ENCODE data around the gene KIZ. TPM values are rescaled to one million over a fixed set of nuclear protein-coding genes. Genes with fewer than 3 reads are reported as not detected.

The KIZ gene
- total RNA-seq, 1 donor from 2014 or later, result 11.4 TPM

DNA sequence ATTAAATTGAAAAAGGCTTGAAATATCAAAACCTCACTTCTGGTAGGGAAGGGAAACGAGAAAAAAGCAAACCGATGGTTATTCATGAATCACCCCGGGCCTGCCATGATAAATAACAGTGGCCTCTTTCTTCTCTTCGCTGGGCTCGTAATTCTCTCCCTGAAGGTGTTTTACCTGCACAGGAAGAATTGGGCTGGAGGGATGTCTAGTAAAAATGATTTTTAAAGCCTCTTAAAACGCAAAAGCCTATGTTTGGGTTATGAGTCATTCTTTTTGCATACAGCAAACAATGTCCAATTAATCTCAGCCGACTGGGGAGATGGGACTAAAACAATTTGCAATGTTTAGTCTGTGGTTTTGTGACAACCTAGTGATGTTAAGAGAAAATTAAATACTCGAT, 36.5 kb upstream of the KIZ start:
- H3K27me3 ChIP-seq (ENCODE audit: control insufficient read depth, insufficient read depth, low read length), result peaks cover 21% of the 10 kb centered on the region
- H3K36me3 ChIP-seq (ENCODE audit: control insufficient read depth, insufficient read depth, low read length), result no peaks in the 10 kb centered on the region
- no peak overlapping the region for H3K4me3 ChIP-seq (ENCODE audit: low read depth, low read length)
- no peak for TF ChIP-seq CTCF (IDR thresholded peaks at IDR 0.05; ENCODE audit: insufficient read depth, low read length, poor library complexity, severe bottlenecking)
- DNase-seq (ENCODE audit: low read depth), result no peak

GRCh38 chr20:21090111-21090618, 35.7 kb upstream of the KIZ start:
- DNase-seq (ENCODE audit: low read depth), result no peak
- H3K27me3 ChIP-seq (ENCODE audit: control insufficient read depth, insufficient read depth, low read length), result peaks cover 21% of the 10 kb centered on the region
- no peak for TF ChIP-seq CTCF (IDR thresholded peaks at IDR 0.05; ENCODE audit: insufficient read depth, low read length, poor library complexity, severe bottlenecking)
- no peak overlapping the region for H3K4me3 ChIP-seq (ENCODE audit: low read depth, low read length)
- no peaks in the 10 kb centered on the region for H3K36me3 ChIP-seq (ENCODE audit: control insufficient read depth, insufficient read depth, low read length)

- Histone ChIP-seq H3K4me3 (ENCODE audit: low read depth, low read length) (no peak overlapping the region), H3K27me3 (ENCODE audit: control insufficient read depth, insufficient read depth, low read length) (peaks cover 21% of the 10 kb centered on the region), H3K36me3 (ENCODE audit: control insufficient read depth, insufficient read depth, low read length) (no peaks in the 10 kb centered on the region)
- no peak for TF ChIP-seq CTCF (IDR thresholded peaks at IDR 0.05; ENCODE audit: insufficient read depth, low read length, poor library complexity, severe bottlenecking)
- no peak for DNase-seq (ENCODE audit: low read depth)
Measured at GRCh38 chr20:21090721-21091120, 35.2 kb upstream of the KIZ start.

DNA sequence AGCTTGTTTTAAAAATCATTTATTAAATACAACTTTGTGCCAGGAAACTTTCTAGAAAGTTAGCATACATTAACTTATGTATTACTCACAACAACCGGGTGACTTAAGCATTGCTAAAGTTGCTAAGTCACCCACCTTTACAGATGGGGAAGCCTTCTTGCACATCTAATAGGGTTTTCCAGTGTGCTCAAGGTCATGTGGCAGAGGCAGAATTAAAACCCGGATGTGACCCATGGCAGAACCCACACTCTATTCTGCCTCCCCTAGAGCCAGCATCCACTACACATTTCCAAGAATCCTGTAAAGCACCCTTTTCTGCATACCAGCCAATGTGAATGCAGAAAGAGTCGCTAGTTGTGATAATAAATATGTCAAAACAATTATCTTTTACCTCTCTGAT, 33.1 kb upstream of the KIZ start:
- no peak overlapping the region for H3K4me3 ChIP-seq (ENCODE audit: low read depth, low read length)
- no peak for TF ChIP-seq CTCF (IDR thresholded peaks at IDR 0.05; ENCODE audit: insufficient read depth, low read length, poor library complexity, severe bottlenecking)
- H3K27me3 ChIP-seq (ENCODE audit: control insufficient read depth, insufficient read depth, low read length), result peaks cover 29% of the 10 kb centered on the region
- H3K36me3 ChIP-seq (ENCODE audit: control insufficient read depth, insufficient read depth, low read length), result no peaks in the 10 kb centered on the region
- DNase-seq (ENCODE audit: low read depth), result no peak

DNA sequence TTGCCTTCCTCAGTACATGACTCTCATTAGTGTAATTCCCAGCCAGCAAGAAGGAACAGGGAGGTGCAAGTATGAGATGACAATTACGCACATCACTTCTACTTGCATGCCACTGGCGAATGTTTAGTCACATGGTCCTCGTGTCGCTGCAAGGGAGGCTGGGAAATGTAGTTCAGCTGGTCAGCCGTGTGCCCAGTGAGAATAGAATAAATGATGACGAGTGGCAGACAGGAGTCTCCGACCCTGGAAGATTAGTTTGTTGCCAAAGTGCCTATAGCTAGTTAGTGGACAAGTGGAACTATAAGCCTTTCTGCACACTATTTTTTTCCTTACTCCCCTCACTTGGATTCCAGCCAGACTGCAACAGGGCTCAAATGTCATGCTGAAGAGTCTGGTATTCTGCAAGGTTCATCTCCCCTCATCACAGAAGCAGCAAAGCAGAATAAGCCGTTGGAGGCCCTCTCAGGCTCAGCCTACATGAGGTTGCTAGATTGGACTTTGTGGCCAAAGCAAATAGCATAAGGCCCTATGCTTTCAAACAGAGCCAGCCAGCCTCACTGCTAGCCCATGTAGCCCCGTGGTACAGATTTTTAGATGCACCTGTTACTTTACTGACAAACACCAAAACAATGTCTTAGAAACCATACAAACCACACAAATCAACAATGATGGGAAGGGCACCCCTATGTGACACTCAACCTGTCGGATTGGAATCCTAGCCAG, 29.4 kb upstream of the KIZ start:
- TF ChIP-seq CTCF (IDR thresholded peaks at IDR 0.05; ENCODE audit: insufficient read depth, low read length, poor library complexity, severe bottlenecking), result no peak
- peaks cover 45% of the 10 kb centered on the region for H3K27me3 ChIP-seq (ENCODE audit: control insufficient read depth, insufficient read depth, low read length)

More for the DNA sequence above, 29.4 kb upstream of the KIZ start:
- no peak for DNase-seq (ENCODE audit: low read depth)
- Histone ChIP-seq H3K4me3 (ENCODE audit: low read depth, low read length) (no peak overlapping the region), H3K36me3 (ENCODE audit: control insufficient read depth, insufficient read depth, low read length) (no peaks in the 10 kb centered on the region)

Data from kidney epithelial cell (primary cell).